OCI-LY7 (cell line): ENCODE measurements around the gene GRIK1.

Experiments used
- EZH2phosphoT487 ChIP-seq: fragments of 200-600 bp; sonication (generic); IDR thresholded peaks from 2 replicates; pipeline ENCODE4 v1.6.1; 2018; ENCODE audit warnings: low read depth, borderline replicate concordance, mild to moderate bottlenecking, mixed run types, antibody characterized with exemption, low read length, moderate library complexity, mixed read lengths
- TF ChIP-seq, protein P1 (sequence below): fragments of 200-600 bp; sonication (generic); conservative IDR thresholded peaks from 2 replicates; pipeline ENCODE4 v1.5.1; 2014; ENCODE audit warnings: mild to moderate bottlenecking, antibody characterized with exemption, low read length, moderate library complexity, mixed read lengths

DNA sequence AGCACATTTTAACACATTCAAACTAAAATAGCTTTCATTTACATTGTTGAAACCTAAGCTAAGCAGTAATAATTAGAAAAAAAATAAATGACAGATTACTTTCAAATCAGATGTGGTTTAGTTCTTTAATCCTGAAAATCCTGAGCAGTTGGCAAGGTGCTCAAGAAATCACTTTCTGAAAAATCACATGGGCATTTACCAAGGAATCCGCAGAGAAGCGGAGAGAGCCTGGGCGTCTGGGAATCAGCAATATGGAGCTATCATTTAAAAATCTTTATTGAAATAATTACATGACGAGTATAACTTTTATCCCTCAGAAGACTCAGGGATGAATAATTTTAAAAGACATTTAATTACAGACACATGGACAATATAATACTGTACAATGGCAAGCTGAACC is 30.2 kb downstream of the GRIK1 start:
- TF ChIP-seq EZH2phosphoT487, result no peak
- TF ChIP-seq, protein P1, sequence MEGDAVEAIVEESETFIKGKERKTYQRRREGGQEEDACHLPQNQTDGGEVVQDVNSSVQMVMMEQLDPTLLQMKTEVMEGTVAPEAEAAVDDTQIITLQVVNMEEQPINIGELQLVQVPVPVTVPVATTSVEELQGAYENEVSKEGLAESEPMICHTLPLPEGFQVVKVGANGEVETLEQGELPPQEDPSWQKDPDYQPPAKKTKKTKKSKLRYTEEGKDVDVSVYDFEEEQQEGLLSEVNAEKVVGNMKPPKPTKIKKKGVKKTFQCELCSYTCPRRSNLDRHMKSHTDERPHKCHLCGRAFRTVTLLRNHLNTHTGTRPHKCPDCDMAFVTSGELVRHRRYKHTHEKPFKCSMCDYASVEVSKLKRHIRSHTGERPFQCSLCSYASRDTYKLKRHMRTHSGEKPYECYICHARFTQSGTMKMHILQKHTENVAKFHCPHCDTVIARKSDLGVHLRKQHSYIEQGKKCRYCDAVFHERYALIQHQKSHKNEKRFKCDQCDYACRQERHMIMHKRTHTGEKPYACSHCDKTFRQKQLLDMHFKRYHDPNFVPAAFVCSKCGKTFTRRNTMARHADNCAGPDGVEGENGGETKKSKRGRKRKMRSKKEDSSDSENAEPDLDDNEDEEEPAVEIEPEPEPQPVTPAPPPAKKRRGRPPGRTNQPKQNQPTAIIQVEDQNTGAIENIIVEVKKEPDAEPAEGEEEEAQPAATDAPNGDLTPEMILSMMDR, result no peak
